GM23248 (cell line): ENCODE measurements around the gene MYH3.

Experiments used
- EZH2 ChIP-seq: fragments of 200-600 bp; sonication (generic); IDR thresholded peaks from 2 replicates; pipeline ENCODE4 v1.6.1; 2018; ENCODE audit warnings: antibody characterized with exemption, mild to moderate bottlenecking; ENCODE audit not compliant: insufficient read depth, poor library complexity, severe bottlenecking
- EZH2phosphoT487 ChIP-seq: fragments of 200-600 bp; sonication (generic); IDR thresholded peaks from 2 replicates; pipeline ENCODE4 v1.6.1; 2018; ENCODE audit warnings: antibody characterized with exemption, moderate library complexity, mild to moderate bottlenecking, low read depth; ENCODE audit not compliant: insufficient read depth

- TF ChIP-seq EZH2 = no peak
- no peak for TF ChIP-seq EZH2phosphoT487
Observed at GRCh38 chr17:10674704-10675103, 17.6 kb upstream of the MYH3 start.
